Ramos (cell line): ENCODE results near the gene DNAH9.

ENCODE experiments used
- in situ Hi-C: fragments of 300-500 bp; cut with MboI; formaldehyde crosslinking; loops from one replicate; pipeline ENCODE4 v1.14.3; 2022; ENCODE audit warnings: low sequenced_read_pairs; ENCODE audit not compliant: unreplicated experiment

The DNAH9 gene

DNA sequence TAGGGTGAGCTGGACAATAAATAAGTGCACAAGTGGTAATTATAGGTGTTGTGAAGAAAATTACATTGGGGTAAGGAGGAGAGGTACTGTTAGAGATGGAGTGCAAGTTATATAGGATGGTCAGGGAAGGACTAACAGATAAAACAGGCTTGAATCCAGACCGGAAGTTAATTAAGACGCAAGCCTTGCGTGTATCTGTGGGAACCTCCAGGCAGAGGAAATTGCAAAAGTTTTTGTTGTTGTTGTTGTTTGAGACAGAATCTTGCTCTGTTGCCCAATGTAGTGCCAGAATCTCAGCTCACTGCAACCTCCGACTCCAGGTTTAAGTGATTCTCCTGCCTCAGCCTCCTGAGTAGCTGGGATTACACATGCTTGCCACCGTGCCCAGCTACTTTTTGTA lies 401.4 kb downstream of the DNAH9 start:
- in situ Hi-C loops: no loop called here

DNA sequence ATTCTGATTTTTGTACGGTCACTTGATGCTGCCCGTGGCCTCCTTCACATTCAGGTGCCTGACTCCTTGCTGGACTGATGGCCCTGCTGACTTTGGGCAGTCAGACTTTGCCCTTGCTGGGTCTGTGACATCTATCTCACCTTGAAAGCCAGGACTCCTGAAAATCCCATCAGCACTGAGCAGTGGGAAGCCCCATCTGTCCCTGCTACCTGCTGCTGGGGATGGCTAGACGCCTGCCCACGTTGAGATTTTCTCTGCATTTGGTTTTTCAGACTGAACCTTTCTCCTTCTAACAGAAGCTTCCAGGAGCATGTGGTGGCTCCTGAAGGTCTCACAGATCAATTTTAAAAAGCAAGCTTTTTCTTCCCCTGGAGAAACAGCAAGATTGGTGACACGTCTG lies 409.2 kb downstream of the DNAH9 start:
- in situ Hi-C loops: no loop called here
